ENCODE results near the gene CRYBB3. TPM values are rescaled to one million over a fixed set of nuclear protein-coding genes. Genes with fewer than 3 reads are reported as not detected.

Gene CRYBB3
- total RNA-seq, result not detected in 2 replicates

GRCh38 chr22:25199731-25200520 is at the start of gene CRYBB3:
CRYBB3 (plus strand) TSS chr22:25199858; CDS start chr22:25201397, 1,539 bp downstream.

GRCh38 chr22:25219211-25219689 is 19.6 kb downstream of the CRYBB3 start, which contains the start of gene CRYBB2:
CRYBB2 (plus strand) TSS chr22:25219639; CDS start chr22:25221430, 1,791 bp downstream.

Other genes starting within 250 kb of the CRYBB3 start
- gene KIAA1671, start 247.1 kb upstream of the CRYBB3 start, total RNA-seq, result 2.4 and 14.6 TPM in 2 replicates
- gene CRYBB2, start 19.8 kb downstream of the CRYBB3 start, total RNA-seq, result not detected in 2 replicates

All from smooth muscle cell of the umbilical artery (primary cell).